HG03460 (cell line): ENCODE measurements around the gene RNF41.
"Not testable (repeated sequence)": the region's sequence is repeated elsewhere in the genome, so short reads cannot be mapped to it uniquely, and the experiment has no call there.

Experiments
- ATAC-seq: cut with Tn5 transposase; IDR thresholded peaks from one replicate; pipeline ENCODE4 v1.9.1; 2021; ENCODE audit not compliant: unreplicated experiment

RNF41 gene

DNA sequence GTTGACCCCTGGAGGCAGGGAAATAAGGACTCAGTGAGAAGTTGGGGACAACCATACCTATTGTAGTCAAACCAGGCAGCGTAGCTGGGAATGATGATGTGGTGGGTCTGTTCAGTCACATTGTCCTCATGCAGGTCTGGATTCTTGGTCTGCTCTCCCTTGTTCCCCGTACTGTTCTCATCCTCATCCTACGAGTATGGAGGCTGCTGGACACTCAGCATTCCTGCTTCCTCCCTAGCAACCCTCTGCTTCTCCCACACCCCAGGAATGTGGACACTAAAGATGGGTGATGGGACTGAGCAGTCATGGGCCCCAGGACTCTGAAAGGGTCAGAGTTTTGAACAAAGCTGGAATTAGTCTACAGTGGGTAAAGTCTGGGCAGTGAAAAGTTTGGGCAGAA lies 43.4 kb downstream of the RNF41 start:
- no peak for ATAC-seq

DNA sequence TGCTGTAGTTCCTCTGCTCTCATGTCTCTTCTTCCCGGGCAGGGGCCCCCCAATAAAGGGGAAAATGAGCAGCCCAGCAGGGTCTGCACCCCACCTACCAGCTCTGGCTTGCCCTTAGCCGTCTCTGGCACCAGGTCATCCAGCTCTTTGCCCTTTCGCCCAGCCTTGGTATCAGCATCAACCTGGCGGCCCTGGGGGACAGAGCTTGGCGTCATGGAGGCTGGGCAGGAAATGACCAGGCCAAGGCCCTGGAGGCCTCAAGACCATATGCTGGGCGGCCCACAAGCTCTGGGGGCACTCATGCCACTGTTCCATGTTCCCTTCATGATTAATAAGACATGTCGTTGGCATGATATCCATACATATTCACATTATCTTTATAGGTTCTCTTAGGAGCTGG lies 48.9 kb downstream of the RNF41 start:
- ATAC-seq: no peak

DNA sequence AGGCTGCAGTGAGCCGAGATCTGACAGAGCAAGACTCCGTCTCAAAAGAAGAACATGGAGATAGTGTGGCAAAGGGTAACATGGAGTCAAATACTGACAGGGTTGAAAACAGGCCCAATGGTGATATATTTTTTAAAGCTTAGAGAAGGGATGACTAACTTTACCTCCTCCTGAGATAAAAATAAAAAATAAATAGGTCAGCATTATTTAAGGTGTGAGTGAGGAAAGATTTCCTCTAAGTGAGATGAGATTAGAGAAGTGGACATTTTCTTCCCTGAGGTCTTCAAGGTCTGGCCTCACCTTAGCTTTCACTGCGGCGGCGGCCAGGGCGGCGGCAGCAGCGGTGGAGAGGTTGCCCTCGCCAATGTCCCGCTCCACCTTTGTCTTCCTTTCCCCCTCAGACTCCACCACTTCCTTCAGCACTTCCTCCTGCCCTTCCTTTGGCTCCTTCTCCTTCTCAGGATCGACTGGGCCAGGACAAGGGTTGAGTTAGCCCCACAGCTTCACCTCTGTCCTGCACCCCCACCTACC lies 52.4 kb downstream of the RNF41 start:
- ATAC-seq: no peak

DNA sequence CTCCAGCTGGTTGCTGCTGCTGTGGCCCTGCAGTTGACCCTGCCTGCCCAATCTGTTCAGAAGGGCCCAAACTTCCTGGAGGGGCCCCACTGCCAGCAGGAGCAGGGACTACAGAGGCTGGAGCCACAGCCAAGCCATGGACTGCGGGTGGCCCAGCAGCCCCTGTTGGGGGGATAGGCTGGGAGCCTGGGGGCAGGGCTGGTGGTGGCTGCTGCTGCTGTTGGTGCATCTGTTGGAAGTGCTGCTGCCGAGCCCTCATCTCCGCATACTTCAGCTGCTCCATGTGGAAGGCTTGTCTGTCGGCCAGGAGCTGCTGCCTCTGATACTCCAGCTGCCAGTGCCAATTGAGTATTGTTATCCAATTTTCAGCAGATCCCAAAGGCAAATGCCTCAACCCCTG lies 56.4 kb downstream of the RNF41 start:
- ATAC-seq: no peak

DNA sequence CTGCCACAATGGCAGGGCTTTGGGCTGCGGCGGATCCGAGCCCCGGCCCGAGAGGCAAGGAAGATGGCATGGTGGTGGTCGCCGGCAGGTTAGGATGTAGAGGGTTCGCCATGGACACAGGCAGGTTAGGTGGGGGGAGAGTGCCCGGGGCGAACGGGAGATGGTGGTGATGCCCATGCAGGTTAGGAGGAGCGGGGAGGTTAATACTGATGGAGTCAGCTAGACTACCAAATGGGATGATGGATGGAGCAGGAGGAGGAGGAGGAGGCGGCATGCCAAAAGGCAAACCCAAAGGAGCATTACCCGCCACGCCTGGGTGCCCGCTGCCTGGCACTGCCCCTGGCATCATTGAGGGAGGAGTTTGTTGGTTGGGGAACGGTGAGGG lies 57.4 kb downstream of the RNF41 start:
- no peak for ATAC-seq

DNA sequence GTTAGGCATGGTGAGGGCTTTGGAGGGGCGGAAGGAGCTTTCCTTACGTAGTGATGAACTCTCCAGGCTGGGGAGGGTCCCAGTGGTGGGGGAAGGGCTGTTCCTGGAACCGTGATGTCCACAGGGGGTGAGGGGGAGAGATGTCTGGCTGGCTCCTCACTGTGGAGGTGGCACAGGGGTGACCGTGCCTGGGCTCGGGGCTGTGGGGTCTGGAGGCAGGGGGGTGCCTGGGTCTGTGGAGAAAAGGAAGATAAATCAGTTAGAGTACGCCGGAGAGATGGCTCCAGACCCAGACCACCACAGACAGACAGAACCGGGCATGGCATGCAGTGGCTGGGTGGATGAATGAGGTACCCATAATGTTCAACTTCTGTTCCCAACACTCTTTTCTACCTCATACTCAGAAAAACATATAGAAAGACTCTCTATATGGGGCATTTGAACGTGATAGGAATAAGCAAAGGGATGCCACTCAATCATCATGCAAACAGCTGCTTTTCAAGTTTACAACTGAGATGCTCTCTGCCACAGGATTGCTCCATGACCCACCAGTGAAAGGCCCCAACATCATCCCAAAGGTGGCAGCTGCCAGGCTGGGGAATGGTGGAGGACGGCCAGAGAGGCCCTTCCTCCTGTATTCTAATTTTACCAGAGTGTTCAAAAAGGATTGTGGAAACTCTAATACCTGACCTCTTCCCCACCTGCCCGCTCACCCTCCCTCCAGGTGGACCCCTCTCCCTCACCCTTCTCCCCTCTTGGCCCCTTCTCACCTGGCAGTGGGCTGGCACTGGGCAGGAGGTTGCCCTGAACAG lies 58.0 kb downstream of the RNF41 start:
- no peak for ATAC-seq

DNA sequence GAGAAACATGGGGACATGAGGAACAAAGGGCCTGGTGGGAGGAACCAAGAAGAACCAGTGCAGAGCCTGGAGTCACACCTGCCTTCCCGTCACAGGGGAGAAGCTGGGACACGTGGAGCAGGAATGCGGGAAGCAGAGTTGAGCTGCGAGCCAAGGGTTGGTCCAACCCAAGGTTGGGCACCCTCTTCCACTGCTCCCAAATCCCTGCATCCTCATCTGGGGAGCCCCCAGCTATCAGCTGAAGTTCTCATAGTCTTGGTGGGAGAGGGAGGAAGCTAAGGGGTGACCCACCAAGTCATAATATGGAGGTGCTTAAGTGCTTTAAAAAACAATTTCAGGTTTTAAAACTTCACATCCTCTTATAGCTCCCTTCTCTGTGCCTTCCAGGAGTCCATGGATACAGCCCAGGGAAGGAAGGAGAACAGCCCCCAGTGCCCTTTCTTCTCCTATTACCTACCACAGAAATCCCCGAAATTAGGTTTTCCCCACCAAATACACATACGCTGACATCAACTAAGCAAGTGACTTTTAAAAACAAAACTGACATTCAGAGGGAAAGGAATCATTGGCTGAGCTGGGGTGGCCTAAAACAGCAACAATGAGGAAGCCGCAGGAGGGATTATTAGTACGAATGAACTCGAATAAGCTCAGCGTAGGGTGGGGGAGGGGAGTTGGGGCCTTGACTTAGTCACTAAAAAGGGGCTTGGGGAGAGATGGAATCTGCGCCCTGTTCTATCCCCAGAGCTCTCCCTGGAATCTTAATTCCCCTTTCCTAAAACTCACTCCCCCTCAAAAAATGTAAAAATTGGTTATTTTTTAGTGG lies 59.0 kb downstream of the RNF41 start:
- ATAC-seq: no peak

DNA sequence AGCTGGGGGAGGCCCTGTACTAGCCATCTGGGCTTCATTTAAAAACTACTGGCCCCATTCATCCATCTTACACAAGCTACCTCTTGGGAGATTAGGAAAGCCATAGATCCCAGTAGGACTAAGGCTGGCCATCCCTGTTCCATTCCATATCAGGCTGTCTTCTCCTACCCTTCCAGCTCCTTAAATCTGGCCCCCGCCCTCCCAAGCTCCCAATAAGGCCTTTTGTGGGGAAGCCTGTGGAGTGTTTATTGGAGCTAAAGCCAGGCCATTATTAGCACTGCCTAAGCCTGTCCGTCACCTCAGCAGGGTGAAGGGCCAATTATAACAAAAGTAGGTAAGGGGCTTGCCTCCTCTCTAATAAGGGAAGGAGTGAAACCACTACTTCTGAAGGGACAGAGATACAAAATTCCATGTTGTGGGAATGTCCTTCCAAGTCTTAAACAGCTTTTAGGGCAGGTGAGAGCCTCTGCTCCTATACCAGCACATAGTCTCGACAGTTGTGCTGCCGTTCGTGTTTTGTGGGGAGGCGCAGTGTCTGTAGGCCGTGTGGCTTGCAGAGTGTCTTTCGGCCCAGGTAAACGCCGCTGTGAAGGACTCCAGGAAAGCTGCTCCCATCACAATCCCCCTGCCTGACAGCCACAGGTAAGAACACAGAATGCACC lies 59.9 kb downstream of the RNF41 start:
- no peak for ATAC-seq

DNA sequence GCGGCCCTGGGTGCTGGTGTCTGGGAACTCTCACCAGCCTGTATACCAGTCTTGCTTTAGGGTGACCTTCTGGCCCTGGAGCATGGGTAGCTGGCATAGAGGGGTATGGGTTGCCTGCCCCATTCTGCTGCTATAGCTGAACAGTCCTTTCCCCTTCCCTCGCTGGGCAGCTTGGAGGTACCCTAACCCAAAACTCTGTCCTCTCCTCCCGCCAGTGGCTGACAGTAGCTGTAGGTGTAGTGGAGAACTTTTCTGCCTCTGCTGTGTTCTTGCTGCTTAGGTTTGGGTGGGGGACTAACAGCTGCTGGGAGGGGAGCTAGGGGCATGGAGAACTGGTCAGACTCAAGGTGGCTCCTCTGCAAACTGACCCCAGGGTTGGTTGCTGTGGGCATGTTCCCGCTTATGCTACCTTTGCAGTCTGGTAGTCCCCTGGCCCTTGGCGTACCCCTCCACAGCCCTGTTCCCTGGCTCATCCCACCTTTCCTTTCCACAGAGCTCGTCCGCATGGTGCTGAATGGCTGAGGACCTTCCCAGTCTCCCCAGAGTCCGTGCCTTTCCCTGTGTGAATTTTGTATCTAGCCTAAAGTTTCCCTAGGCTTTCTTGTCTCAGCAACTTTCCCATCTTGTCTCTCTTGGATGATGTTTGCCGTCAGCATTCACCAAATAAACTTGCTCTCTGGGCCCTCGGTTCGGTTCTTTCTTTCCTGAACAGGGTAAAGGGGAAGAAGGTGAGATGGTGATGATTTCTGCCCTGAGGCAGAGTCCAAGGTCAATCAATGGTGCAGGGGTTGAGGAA lies 60.6 kb downstream of the RNF41 start:
- ATAC-seq: no peak

DNA sequence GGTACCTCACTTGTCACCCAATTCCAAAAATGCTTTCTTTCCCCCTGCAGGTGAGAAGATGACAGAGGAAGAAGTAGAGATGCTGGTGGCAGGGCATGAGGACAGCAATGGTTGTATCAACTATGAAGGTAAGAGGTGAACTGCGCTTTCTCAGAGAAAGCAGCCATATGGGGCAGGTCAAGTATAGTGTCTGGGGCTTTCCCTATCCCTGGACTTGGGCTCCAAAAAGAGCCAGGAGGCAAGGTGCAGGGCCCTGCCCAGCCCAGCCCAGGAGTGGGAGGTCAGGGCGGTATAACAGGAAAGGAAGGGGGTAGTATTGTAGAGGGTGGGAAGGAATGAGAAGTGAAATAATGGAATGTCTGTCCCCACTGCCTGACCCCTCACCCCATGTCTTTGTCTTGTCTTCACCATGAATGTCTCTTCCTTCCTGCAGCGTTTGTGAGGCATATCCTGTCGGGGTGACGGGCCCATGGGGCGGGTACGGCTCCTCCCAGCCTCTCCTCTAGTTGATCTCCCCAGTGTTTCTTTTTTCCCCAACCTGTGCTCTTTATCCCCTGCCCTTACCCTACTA lies 61.4 kb downstream of the RNF41 start:
- no peak for ATAC-seq

DNA sequence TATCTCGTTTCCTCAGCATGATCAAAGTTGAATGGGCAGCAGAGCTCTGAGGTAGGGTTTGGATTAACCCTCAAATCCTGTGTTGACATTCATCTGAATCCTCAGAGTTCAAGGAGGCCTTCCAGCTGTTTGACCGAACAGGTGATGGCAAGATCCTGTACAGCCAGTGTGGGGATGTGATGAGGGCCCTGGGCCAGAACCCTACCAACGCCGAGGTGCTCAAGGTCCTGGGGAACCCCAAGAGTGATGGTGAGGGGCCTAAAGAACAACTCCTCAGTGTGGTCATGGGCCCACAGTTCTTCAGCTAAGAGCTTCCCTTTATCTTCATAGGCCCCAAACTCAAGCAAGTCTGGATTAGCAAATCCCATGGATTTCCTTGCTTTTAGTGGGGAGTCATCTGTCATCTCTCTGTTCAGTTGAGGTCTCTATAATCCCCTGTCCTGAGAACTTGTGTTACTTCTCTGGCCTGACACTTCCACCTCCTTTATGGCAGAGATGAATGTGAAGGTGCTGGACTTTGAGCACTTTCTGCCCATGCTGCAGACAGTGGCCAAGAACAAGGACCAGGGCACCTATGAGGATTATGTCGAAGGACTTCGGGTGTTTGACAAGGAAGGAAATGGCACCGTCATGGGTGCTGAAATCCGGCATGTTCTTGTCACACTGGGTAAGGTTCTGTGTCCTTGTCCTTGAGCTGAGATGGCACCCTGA lies 62.1 kb downstream of the RNF41 start:
- no peak for ATAC-seq

DNA sequence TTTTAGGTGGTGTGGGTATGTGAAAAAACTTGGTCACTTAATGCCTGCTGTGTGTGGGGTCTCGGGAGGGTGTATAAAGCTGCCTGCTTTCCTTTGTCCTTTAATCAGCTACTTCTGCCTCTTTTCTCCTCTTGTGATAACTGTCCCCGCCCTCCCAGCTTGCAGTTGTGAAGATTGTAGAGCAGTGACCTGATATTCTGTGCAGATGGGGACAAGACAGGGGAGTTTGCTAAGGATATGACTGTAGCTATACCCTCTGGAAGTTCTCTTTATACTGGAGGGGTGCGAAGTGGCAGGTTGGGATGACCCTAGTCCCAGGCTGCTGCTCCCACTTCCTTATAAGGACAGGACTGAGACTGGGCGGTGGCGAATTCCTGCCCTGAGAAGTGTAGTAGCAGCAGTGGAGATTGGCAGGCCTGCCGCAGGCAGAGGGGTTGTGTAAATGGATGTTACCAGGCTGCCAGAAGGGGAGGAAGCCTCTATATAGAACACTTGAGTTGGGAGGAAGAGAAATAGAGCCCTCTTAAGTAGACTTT lies 62.7 kb downstream of the RNF41 start:
- no peak for ATAC-seq

DNA sequence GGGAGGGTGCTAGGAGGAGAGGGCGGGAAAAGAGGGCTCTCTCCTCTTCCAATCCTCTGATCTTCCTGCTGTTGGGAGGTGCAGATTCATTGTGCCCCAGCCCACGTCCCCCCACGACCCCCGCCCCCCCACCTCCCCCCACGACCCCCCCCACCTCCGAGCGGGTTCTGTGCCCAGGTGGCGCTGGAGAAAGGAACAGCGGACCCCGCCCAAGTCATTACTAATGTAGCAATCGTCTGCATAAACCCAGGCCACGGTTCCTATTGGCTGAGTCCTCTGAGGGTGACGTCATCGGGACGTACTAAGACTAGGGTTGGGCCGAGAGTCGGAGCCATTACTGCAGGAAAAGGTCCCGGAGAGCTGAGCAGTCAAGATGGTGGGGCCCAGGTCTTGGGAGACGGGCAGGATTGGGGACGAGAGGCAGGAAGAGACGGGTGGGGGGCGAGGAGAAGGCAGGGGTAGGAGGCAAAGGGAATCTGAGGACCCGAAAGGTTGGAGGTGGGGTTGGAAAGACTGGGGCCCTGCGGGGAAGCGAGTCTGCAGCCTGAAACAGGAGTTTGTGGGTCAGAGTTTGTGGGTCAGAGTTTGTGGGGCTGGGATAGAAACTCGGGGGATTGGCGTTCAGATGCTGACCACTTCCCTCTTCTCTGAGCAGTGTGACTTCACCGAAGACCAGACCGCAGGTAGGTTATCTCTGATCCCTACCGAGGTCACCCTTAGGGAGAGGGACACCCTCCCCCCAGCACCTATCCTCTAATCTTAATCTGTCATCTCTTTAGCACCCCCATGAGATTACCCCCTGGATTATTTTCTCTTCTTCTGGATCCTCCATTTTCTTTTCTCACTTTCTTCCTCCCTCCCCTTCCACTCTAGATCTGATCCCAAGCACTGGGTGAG lies 63.4 kb downstream of the RNF41 start, which contains the start of gene MYL6:
Gene MYL6, plus strand, starts transcription at position 331 of the 897 bp plus-strand sequence. Its CDS starts 43 bp downstream, at position 374.
- ATAC-seq: peak; percentile 77

DNA sequence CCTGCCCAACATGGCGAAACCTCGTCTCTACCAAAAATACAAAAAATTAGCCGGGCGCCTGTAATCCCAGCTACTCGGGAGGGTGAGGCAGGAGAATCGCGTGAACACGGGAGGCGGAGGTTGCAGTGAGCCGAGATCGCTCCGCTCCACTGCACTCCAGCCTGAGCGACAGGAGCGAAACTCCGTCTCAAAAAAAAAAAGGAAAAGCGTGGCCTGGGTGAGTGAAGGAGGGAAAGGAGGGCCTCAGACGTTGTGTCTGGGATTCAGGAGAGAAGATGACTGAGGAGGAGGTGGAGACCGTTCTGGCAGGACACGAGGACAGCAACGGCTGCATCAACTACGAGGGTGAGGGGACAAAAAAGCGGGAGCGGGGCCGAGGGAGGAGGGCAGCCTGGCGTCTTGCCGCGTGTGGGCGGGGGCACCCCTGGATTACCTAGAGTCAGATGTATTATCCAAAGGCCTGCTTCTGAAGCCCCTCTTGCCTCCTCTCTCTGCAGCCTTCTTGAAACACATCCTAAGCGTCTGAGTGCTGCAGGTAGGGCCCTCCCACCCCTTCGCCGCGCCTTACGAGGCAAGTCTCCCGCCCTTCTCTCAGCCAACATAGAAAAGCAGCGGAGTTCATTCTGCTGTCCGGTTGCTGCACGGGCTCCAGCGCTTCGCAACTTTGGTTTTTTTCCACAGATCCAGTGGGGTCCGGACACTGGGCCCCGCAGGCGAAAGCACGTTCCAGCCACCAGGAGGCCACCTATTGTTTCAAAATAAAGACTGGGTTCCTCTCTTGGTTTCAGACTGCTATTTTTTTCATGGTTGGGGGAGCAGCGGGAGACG lies 64.3 kb downstream of the RNF41 start:
- ATAC-seq: peak; percentile 45

DNA sequence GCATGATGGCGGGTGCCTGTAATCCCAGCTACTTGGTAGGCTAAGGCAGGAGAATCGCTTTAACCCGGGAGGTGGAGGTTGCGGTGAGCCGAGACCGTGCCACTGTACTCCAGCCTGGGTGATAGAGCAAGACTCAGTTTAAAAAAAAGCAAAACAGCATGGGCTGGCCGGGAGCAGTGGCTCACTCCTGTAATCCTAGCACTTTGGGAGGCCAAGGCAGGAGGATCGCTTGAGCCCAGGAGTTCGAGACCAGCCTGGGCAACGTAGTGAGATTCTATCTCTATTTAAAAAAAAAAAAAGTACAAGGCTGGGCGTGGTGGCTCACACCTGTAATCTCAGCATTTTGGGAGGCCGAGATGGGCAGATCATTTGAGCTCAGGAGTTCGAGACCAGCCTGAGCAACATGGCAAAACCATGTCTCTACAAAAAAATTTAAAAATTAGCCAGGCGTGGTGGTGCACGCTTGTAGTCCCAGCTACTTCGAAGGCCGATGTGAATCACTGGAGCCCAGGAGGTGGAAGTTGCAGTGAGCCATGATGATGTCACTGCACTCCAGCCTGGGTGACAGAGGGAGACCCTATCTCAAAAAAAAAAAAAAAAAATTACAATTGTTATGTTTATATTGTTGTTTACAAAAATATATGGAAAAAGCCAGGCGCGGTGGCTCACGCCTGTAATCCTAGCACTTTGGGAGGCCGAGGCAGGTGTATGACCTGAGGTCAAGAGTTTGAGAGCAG lies 65.1 kb downstream of the RNF41 start:
- ATAC-seq: not testable (repeated sequence)

DNA sequence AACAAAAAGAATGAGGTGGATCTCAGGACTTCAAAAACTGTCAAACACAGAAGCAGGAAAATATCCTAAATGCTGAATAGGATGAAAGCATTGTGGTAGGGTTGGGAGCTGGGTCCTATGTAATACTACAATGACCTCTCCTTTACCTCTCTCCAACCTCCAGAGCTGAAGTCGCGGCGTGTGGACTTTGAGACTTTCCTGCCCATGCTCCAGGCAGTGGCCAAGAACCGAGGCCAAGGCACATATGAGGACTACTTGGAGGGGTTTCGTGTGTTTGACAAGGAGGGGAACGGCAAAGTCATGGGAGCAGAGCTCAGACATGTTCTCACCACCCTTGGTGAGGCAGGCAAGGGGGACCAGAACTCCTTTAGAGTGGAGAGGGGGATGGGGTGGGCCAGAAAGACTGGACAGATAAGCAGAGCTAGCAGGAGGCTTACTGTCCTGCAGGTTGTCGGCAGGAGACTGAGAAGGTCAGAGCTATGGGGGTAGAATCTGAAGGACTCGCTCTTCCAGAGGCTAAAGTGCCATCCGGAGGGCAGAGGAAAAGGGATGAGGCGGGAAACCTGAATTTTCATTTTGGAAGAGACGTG lies 66.4 kb downstream of the RNF41 start:
- ATAC-seq: no peak
